ENCODE measurements around the gene DSTYK. TPM values are rescaled to one million over a fixed set of nuclear protein-coding genes. Genes with fewer than 3 reads are reported as not detected.
A peak's percentile ranks its signal among the peaks of the same experiment; 100 is the strongest.

The DSTYK gene
- total RNA-seq, 1 donor from 2014 or later = 11.0 TPM

DNA sequence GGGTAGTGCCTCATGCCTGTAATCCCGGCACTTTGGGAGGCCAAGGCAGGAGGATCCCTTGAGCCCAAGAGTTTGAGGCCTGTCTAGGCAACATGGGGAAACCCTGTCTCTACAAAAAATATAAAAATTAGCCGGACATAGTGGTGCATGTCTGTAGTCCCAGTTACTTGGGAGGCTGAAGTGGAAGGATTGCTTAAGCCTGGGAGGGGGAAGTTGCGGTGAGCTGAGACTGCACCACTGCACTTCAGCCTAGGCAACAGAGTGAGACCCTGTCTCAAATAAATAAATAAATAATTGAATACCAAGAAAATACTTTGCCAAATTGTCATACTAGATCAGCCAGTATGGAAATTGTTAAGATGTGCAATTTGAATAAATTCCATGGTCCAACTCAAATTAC is 83.9 kb downstream of the DSTYK start:
- Mint-ChIP-seq H3K36me3 (ENCODE audit: insufficient read depth) (no peaks in the 10 kb centered on the region), H3K4me1 (ENCODE audit: low read depth) (peaks cover 1% of the 10 kb centered on the region), H3K4me3 (ENCODE audit: low read depth) (no peak overlapping the region), H3K27ac (no peak overlapping the region), H3K27me3 (no peaks in the 10 kb centered on the region), H3K9me3 (ENCODE audit: low read depth) (no peaks in the 10 kb centered on the region)
- TF ChIP-seq, protein P1, sequence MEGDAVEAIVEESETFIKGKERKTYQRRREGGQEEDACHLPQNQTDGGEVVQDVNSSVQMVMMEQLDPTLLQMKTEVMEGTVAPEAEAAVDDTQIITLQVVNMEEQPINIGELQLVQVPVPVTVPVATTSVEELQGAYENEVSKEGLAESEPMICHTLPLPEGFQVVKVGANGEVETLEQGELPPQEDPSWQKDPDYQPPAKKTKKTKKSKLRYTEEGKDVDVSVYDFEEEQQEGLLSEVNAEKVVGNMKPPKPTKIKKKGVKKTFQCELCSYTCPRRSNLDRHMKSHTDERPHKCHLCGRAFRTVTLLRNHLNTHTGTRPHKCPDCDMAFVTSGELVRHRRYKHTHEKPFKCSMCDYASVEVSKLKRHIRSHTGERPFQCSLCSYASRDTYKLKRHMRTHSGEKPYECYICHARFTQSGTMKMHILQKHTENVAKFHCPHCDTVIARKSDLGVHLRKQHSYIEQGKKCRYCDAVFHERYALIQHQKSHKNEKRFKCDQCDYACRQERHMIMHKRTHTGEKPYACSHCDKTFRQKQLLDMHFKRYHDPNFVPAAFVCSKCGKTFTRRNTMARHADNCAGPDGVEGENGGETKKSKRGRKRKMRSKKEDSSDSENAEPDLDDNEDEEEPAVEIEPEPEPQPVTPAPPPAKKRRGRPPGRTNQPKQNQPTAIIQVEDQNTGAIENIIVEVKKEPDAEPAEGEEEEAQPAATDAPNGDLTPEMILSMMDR (IDR thresholded peaks at IDR 0.05; ENCODE audit: unreplicated experiment) = no peak
- no peak for DNase-seq (ENCODE audit: low spot score, unreplicated experiment)

GRCh38 chr1:205124726-205125125 is 86.8 kb downstream of the DSTYK start:
- Mint-ChIP-seq H3K36me3 (ENCODE audit: insufficient read depth) (no peaks in the 10 kb centered on the region), H3K9me3 (ENCODE audit: low read depth) (no peaks in the 10 kb centered on the region), H3K27ac (no peak overlapping the region), H3K4me3 (ENCODE audit: low read depth) (no peak overlapping the region), H3K4me1 (ENCODE audit: low read depth) (peaks cover 21% of the 10 kb centered on the region), H3K27me3 (no peaks in the 10 kb centered on the region)
- no peak for DNase-seq (ENCODE audit: low spot score, unreplicated experiment)
- TF ChIP-seq, protein P1 (IDR thresholded peaks at IDR 0.05; ENCODE audit: unreplicated experiment) = no peak

GRCh38 chr1:205122489-205122882 is 89.0 kb downstream of the DSTYK start:
- H3K9me3 Mint-ChIP-seq (ENCODE audit: low read depth) = no peaks in the 10 kb centered on the region
- no peak for DNase-seq (ENCODE audit: low spot score, unreplicated experiment)
- H3K36me3 Mint-ChIP-seq (ENCODE audit: insufficient read depth) = peaks cover 3% of the 10 kb centered on the region
- H3K27ac Mint-ChIP-seq = peak overlapping the region; percentile 100
- peaks cover 23% of the 10 kb centered on the region for H3K4me1 Mint-ChIP-seq (ENCODE audit: low read depth)
- H3K4me3 Mint-ChIP-seq (ENCODE audit: low read depth) = peak overlapping the region; percentile 97
- no peaks in the 10 kb centered on the region for H3K27me3 Mint-ChIP-seq
- TF ChIP-seq, protein P1 (IDR thresholded peaks at IDR 0.05; ENCODE audit: unreplicated experiment) = no peak

- Mint-ChIP-seq H3K4me1 (ENCODE audit: low read depth) (peaks cover 23% of the 10 kb centered on the region), H3K4me3 (ENCODE audit: low read depth) (peak within 1 kb of the TSS; percentile 97), H3K9me3 (ENCODE audit: low read depth) (no peaks in the 10 kb centered on the region), H3K27me3 (no peaks in the 10 kb centered on the region), H3K27ac (peak within 1 kb of the TSS; percentile 100), H3K36me3 (ENCODE audit: insufficient read depth) (peaks cover 3% of the 10 kb centered on the region)
- DNase-seq (ENCODE audit: low spot score, unreplicated experiment) = peak; percentile 89
- TF ChIP-seq, protein P1 (IDR thresholded peaks at IDR 0.05; ENCODE audit: unreplicated experiment) = peak; percentile 71
Measured at GRCh38 chr1:205121660-205122488, 89.6 kb downstream of the DSTYK start, which contains the start of gene RBBP5. RBBP5 (minus strand) TSS chr1:205121978; CDS start chr1:205121873, 105 bp downstream.

DNA sequence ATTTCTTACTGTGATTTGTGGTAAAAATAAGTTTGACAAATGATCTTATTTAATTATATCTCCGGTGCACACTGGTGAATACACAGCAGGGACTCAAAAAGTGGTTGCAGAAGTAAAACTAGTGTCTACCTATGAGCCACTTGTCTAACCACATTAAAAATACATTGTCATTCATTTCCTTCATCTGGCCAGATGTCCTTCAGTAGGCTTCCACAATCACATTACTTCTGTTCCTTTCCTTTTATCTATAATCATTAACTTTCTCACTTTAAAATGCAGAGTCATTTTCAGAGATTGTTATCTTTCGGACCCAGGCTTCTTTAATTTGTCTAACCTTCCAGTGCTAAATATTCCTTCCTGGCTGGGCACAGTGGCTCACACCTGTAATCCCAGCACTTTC is 92.8 kb downstream of the DSTYK start:
- H3K27me3 Mint-ChIP-seq = no peaks in the 10 kb centered on the region
- no peaks in the 10 kb centered on the region for H3K9me3 Mint-ChIP-seq (ENCODE audit: low read depth)
- H3K27ac Mint-ChIP-seq = peak overlapping the region; percentile 22
- no peak overlapping the region for H3K4me3 Mint-ChIP-seq (ENCODE audit: low read depth)
- H3K36me3 Mint-ChIP-seq (ENCODE audit: insufficient read depth) = peaks cover 3% of the 10 kb centered on the region
- DNase-seq (ENCODE audit: low spot score, unreplicated experiment) = no peak
- peaks cover 23% of the 10 kb centered on the region for H3K4me1 Mint-ChIP-seq (ENCODE audit: low read depth)
- TF ChIP-seq, protein P1 (IDR thresholded peaks at IDR 0.05; ENCODE audit: unreplicated experiment) = no peak
